GM12864 (cell line): ENCODE measurements around the gene NPHP4.

ENCODE experiments used
- DNase-seq: peaks from one replicate; pipeline ENCODE4 v3.0.0-alpha.2; 2011; ENCODE audit warnings: low read depth
- H3K4me3 ChIP-seq: 2 replicates; pipeline ENCODE4 v1.5.1; 2011; ENCODE audit warnings: mild to moderate bottlenecking, low read depth, low read length, control low read depth
- TF ChIP-seq, protein P1 (sequence below): IDR thresholded peaks from 2 replicates; pipeline ENCODE4 v1.5.1; 2011; ENCODE audit warnings: low read depth, mild to moderate bottlenecking, moderate library complexity, low read length, control low read depth, inconsistent platforms; ENCODE audit errors: missing control alignments

Gene NPHP4

DNA sequence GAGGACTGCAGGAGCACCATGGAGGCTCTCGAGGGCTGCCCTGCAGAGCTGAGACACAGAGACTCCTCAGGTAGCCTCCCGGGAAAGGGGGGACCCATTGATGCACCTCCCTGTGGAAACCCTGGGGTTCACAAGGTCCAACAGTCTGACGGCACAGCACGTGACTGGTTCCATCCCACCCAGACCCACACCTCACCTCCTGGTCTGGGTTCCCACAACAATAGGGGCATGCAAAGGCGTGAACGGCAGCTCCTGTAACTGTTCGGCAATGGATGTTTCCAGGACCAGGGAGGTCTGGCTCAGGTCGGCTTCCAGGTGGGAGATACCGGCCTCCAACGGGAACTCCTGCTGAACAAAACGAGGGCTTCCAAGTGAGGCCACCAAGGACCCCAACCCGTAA, 86.8 kb downstream of the NPHP4 start:
- TF ChIP-seq, protein P1, sequence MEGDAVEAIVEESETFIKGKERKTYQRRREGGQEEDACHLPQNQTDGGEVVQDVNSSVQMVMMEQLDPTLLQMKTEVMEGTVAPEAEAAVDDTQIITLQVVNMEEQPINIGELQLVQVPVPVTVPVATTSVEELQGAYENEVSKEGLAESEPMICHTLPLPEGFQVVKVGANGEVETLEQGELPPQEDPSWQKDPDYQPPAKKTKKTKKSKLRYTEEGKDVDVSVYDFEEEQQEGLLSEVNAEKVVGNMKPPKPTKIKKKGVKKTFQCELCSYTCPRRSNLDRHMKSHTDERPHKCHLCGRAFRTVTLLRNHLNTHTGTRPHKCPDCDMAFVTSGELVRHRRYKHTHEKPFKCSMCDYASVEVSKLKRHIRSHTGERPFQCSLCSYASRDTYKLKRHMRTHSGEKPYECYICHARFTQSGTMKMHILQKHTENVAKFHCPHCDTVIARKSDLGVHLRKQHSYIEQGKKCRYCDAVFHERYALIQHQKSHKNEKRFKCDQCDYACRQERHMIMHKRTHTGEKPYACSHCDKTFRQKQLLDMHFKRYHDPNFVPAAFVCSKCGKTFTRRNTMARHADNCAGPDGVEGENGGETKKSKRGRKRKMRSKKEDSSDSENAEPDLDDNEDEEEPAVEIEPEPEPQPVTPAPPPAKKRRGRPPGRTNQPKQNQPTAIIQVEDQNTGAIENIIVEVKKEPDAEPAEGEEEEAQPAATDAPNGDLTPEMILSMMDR: no peak
- DNase-seq: no peak
- no peak overlapping the region for H3K4me3 ChIP-seq

DNA sequence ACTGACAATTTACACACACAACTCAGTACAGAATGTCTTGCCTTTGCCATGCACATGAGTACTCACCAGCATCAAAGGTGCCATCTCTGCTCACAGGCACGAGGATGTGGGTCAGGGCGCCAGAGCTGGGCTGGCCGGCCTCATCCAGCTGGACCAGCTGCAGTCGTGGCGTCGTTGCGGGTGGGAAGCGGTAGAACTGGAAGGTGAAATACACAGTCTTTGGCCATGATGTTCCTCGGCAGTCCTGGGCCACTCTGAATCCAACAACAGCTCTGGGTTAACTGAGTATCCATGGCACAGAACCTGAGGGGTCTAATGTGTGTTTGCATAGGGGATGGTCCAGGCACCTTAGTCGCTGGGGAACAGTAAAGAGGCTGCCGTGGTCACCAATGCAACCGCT, 87.7 kb downstream of the NPHP4 start:
- TF ChIP-seq, protein P1: no peak
- no peak for DNase-seq
- H3K4me3 ChIP-seq: no peak overlapping the region

DNA sequence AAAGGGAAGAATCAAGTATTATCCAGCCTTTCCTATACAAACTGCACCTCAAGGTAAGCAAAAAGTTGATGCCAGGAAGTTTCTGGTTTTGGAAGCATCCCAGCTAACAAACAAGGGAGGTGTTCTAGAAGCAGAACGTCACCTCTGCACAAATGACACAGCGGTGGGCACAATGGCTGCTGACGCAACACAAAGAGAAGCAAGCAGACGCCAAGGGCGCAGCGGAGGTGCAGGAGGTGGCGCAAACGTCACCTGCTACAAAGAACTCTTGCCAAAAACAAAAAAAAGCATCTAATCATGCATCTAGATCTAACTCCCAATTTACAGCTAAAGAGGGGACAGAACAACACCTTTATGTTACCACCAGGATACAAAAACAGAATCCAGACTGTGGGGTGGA, 88.5 kb downstream of the NPHP4 start:
- H3K4me3 ChIP-seq: no peak overlapping the region
- TF ChIP-seq, protein P1: no peak
- DNase-seq: no peak

DNA sequence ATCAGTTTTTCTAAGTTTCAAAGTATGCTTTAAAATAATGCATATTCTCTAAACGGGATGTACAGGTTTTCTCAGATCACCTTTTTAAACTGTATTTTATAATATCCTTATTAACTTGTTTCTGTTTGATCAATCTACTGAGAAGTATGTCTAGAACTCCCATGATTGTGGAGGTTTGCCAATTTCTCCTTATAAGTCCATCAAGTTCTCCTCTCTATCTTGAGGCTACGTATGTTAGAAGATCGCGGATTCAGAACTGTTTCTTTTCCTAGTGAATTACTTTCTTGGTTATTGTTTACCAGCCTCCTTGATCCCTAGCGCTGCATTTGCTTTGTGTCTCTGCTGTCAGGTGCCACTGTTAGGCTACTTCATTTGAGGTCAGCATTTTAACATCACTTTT, 89.2 kb downstream of the NPHP4 start:
- DNase-seq: no peak
- TF ChIP-seq, protein P1: no peak
- no peak overlapping the region for H3K4me3 ChIP-seq

DNA sequence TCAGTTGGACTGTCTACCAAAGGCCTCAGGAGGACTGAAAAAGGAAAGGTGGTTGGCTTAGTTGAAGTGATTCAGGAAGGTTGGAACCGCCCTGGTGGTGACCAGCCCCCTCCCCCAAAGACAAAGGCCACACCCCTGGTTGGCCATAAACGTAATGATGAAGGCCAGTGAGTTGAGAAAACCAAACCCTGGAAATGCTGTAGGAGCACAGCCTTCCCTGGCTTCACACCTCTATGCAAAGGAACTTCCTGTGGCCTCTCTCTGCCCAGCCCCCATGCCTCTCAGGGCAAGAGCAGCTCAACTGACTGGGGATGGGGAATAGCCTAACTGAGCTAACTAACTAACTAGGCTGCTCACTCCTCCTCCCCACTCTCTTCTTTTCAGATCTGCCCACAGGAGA, 90.4 kb downstream of the NPHP4 start:
- DNase-seq: no peak
- TF ChIP-seq, protein P1: no peak
- H3K4me3 ChIP-seq: no peak overlapping the region

DNA sequence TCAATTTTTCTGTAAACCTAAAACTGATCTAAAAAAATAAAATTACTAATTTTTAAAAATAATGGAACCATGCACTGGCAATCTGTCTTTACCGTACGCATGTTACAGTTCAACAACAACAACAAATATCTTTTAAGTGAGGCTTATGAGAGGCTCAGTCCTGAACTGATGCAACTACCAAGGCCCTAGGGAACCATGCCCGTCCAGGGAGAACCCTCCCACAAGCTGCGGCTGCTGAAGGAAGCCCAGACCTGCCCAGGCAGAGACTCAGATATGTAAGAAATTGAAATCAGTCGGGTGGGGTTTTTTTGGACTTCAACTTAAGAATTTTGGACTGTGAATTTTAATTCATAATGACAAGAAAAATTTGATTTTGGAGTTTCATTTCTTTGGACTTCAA, 91.1 kb downstream of the NPHP4 start:
- DNase-seq: no peak
- H3K4me3 ChIP-seq: no peak overlapping the region
- TF ChIP-seq, protein P1: no peak

DNA sequence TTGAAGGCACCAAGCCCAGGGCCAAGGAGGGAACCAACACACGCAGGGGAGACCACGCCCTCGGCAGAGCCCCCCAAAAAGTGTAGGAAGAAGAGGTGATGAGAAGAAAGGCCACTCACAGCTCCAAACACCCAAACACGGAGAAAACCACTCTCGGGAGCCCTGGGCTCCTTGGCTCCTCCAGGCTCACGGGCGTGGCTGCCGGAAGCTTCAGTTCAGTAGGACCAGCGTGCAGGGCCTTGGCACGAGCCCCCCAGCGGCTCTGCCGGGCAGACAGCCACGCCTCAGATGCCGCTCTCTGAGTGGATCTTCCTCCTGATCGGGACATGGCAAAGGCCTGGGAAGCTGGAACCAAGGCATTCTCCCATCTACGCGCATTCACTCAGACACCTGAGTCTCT, 94.0 kb downstream of the NPHP4 start:
- DNase-seq: no peak
- TF ChIP-seq, protein P1: no peak
- H3K4me3 ChIP-seq: no peak overlapping the region
